B cell (primary cell): ENCODE results near the gene CD200. TPM values are rescaled to one million over a fixed set of nuclear protein-coding genes. Genes with fewer than 3 reads are reported as not detected.
"Not testable (repeated sequence)": the region's sequence is repeated elsewhere in the genome, so short reads cannot be mapped to it uniquely, and the experiment has no call there.

Experiments
- ATAC-seq: fragments of 200-7000 bp; cut with Tn5 transposase; one replicate; pipeline ENCODE4 v1.10.0; 2021; ENCODE audit warnings: low read depth, mild to moderate bottlenecking, moderate number of reproducible peaks, moderate library complexity
- CTCF ChIA-PET: fragments of 350-600 bp; sonication (Branson Sonifier 250); formaldehyde crosslinking; loops from one replicate; lab custom pipeline; 2021; ENCODE audit warnings: antibody characterized with exemption, inconsistent platforms; lab: Charles Lee
- POLR2A ChIA-PET: fragments of 350-600 bp; sonication (Branson Sonifier 250); formaldehyde crosslinking; loops from one replicate; lab custom pipeline; 2021; ENCODE audit warnings: antibody characterized with exemption; lab: Charles Lee
- DNase-seq: peaks from one replicate; pipeline ENCODE4 v3.0.0; 2013
- H2AFZ ChIP-seq: 2 replicates; pipeline ENCODE4 v1.6.1; 2012; ENCODE audit warnings: mild to moderate bottlenecking, low read depth, low read length; ENCODE audit not compliant: insufficient read depth, poor library complexity, severe bottlenecking
- H3K27ac ChIP-seq, 2 donors: 1 replicate in 1 of 2; 2 replicates in 1 of 2; pipeline ENCODE4 v1.5.1; 2012 to 2013; ENCODE audit warnings: low read length in 2 of 2, mild to moderate bottlenecking in 2 of 2, moderate library complexity in 1 of 2
- H3K27me3 ChIP-seq, 4 experiments: fragments of 200-600 bp in 1 of 4; sonication (generic) in 1 of 4; replicated peaks in 1 of 4; 1 replicate in 2 of 4; 2 replicates in 2 of 4; pipeline versions ENCODE4 v1.6.1 to v1.7.0; 2013 to 2016; ENCODE audit warnings: low read length in 3 of 4, mild to moderate bottlenecking in 2 of 4, mixed read lengths in 1 of 4, moderate library complexity in 1 of 4; ENCODE audit not compliant: insufficient read depth in 4 of 4, control insufficient read depth in 3 of 4; ENCODE audit errors: control extremely low read depth in 1 of 4
- H3K36me3 ChIP-seq, 2 experiments: replicated peaks in 1 of 2; 1 replicate in 1 of 2; 2 replicates in 1 of 2; pipeline versions ENCODE4 v1.6.1 to v1.7.1; 2013; ENCODE audit warnings: low read length in 1 of 2; ENCODE audit not compliant: insufficient read depth in 2 of 2, control insufficient read depth in 1 of 2; ENCODE audit errors: control extremely low read depth in 1 of 2, extremely low read depth in 1 of 2
- H3K4me1 ChIP-seq, 2 donors: fragments of 200-600 bp in 1 of 2; sonication (generic) in 1 of 2; 1 replicate in 1 of 2; 2 replicates in 1 of 2; pipeline versions ENCODE4 v1.5.1 to v1.6.1; 2013 to 2017; ENCODE audit warnings: low read length in 2 of 2; ENCODE audit not compliant: control insufficient read depth in 2 of 2, insufficient read depth in 2 of 2
- H3K4me2 ChIP-seq: replicated peaks from 2 replicates; pipeline ENCODE3; 2012; ENCODE audit warnings: mild to moderate bottlenecking, low read depth, low read length; ENCODE audit not compliant: poor library complexity, severe bottlenecking
- H3K4me3 ChIP-seq, 5 experiments: fragments of 200-600 bp in 1 of 5; sonication (generic) in 1 of 5; 1 replicate in 3 of 5; 2 replicates in 2 of 5; pipeline versions ENCODE4 v1.5.1 to v1.7.0; 2011 to 2016; ENCODE audit warnings: low read length in 4 of 5, mild to moderate bottlenecking in 4 of 5, low read depth in 2 of 5, control low read depth in 1 of 5, moderate library complexity in 1 of 5; ENCODE audit not compliant: insufficient read depth in 1 of 5; ENCODE audit errors: control extremely low read depth in 1 of 5, extremely low read depth in 1 of 5
- H3K79me2 ChIP-seq: fragments of 200-600 bp; sonication (generic); one replicate; pipeline ENCODE4 v1.6.0; 2016; ENCODE audit warnings: low read length; ENCODE audit not compliant: control insufficient read depth, insufficient read depth
- H3K9ac ChIP-seq: fragments of 200-600 bp; sonication (generic); 2 replicates; pipeline ENCODE4 v1.6.1; 2017; ENCODE audit warnings: mild to moderate bottlenecking, low read length, moderate library complexity
- H3K9me3 ChIP-seq, 3 donors: one replicate each; pipeline versions ENCODE4 v1.6.1 to v1.7.1; 2013; ENCODE audit warnings: low read length in 2 of 3; ENCODE audit not compliant: control insufficient read depth in 2 of 3, insufficient read depth in 1 of 3; ENCODE audit errors: control extremely low read depth in 1 of 3
- H4K20me1 ChIP-seq: 2 replicates; pipeline ENCODE4 v1.6.0; 2012; ENCODE audit warnings: mild to moderate bottlenecking, low read length; ENCODE audit not compliant: insufficient read depth, control insufficient read depth, poor library complexity, severe bottlenecking
- H3K27ac Mint-ChIP-seq: one replicate; pipeline ENCODE4 v1.8.0; 2021; ENCODE audit warnings: mixed read lengths
- H3K27me3 Mint-ChIP-seq: one replicate; pipeline ENCODE4 v1.8.0; 2021; ENCODE audit warnings: mixed read lengths
- H3K4me1 Mint-ChIP-seq: one replicate; pipeline ENCODE4 v1.8.0; 2021; ENCODE audit warnings: mixed read lengths
- H3K4me3 Mint-ChIP-seq: one replicate; pipeline ENCODE4 v1.8.0; 2021; ENCODE audit warnings: mixed read lengths
- H3K9me3 Mint-ChIP-seq: one replicate; pipeline ENCODE4 v1.8.0; 2022; ENCODE audit warnings: mixed read lengths; ENCODE audit not compliant: insufficient read depth
- EZH2 ChIP-seq: IDR thresholded peaks from 2 replicates; pipeline ENCODE4 v1.6.1; 2012; ENCODE audit warnings: borderline replicate concordance, low read depth, mild to moderate bottlenecking, moderate library complexity, low read length; ENCODE audit not compliant: insufficient read depth, poor library complexity, severe bottlenecking
- WGBS: methylation state at CpG from one replicate; pipeline ENCODE4 v1.1.5; 2013; ENCODE audit warnings: missing lambda C conversion rate; ENCODE audit not compliant: insufficient coverage; 5-methylcytosine and 5-hydroxymethylcytosine counted together
- intact Hi-C: fragments of 100-400 bp; cut with micrococcal nuclease; formaldehyde crosslinking; loops from one replicate; pipeline ENCODE4 v1.10.0; 2022
- polyA plus RNA-seq: library from polyadenylated mRNA; depleted of rRNA; stranded (reverse); fragments of >200 nt; gene quantifications from 2 replicates; pipeline ENCODE4 v1.2.3, GENCODE V29; 2012
- total RNA-seq, 2 donors: library from RNA; stranded (reverse); fragments of 120-200 nt in 1 of 2; gene quantifications; 1 replicate in 1 of 2; 2 replicates in 1 of 2; pipeline versions ENCODE4 v1.2.3 to v1.2.4, GENCODE V29; 2013 to 2022
- TF ChIP-seq, protein P1 (sequence below): fragments of 200-600 bp; IDR thresholded peaks from one replicate; pipeline ENCODE4 v1.8.0; 2022; ENCODE audit warnings: antibody characterized with exemption, mild to moderate bottlenecking

The CD200 gene
- total and polyA plus RNA-seq, 2 donors (not counting 1 experiment from before 2014, with no cell fraction given): 35.0 to 49.9 TPM

DNA sequence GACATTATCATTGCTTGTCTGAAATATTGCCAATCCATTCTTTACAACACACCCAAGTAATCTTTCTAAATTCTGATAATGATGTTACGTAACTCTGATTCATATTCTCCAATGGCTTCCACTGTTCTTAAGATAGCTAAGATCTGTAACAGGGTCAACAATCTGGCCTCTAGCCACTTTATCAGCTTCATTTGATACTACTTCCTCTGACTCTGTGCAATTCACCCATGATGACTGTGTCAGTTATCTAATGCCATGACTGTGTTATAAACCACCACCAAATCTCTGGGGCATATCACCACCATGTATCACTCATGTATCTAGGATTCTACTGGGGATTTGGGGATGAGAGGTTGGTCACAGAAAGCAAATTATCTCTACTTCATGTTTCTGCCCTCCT, 44.0 kb downstream of the CD200 start:
- H3K9me3 ChIP-seq: no peaks in the 10 kb centered on the region
- H2AFZ ChIP-seq: no peak overlapping the region
- ATAC-seq: no peak
- no peaks in the 10 kb centered on the region for H3K27me3 Mint-ChIP-seq
- H3K27ac Mint-ChIP-seq: no peak overlapping the region
- H3K4me3 ChIP-seq: no peak overlapping the region
- H3K27ac ChIP-seq: no peak overlapping the region
- peaks cover 42% of the 10 kb centered on the region for H3K4me1 Mint-ChIP-seq
- H3K4me3 Mint-ChIP-seq: no peak overlapping the region
- H3K79me2 ChIP-seq: no peaks in the 10 kb centered on the region
- no peaks in the 10 kb centered on the region for H4K20me1 ChIP-seq
- H3K9me3 Mint-ChIP-seq: no peaks in the 10 kb centered on the region
- no peaks in the 10 kb centered on the region for H3K36me3 ChIP-seq
- peaks cover 17 to 18% of the 10 kb centered on the region in 2 donors for H3K4me1 ChIP-seq
- no peak for DNase-seq
- POLR2A ChIA-PET: no interaction called here
- WGBS: no CpG with 5 or more reads among the region's 1 CpG
- H3K27me3 ChIP-seq: no peaks in the 10 kb centered on the region
- no peak overlapping the region for H3K4me2 ChIP-seq
- no peak overlapping the region for H3K9ac ChIP-seq
- no peak for TF ChIP-seq EZH2
- TF ChIP-seq, protein P1, sequence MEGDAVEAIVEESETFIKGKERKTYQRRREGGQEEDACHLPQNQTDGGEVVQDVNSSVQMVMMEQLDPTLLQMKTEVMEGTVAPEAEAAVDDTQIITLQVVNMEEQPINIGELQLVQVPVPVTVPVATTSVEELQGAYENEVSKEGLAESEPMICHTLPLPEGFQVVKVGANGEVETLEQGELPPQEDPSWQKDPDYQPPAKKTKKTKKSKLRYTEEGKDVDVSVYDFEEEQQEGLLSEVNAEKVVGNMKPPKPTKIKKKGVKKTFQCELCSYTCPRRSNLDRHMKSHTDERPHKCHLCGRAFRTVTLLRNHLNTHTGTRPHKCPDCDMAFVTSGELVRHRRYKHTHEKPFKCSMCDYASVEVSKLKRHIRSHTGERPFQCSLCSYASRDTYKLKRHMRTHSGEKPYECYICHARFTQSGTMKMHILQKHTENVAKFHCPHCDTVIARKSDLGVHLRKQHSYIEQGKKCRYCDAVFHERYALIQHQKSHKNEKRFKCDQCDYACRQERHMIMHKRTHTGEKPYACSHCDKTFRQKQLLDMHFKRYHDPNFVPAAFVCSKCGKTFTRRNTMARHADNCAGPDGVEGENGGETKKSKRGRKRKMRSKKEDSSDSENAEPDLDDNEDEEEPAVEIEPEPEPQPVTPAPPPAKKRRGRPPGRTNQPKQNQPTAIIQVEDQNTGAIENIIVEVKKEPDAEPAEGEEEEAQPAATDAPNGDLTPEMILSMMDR: no peak
- CTCF ChIA-PET: no interaction called here
- intact Hi-C loops: no loop called here

DNA sequence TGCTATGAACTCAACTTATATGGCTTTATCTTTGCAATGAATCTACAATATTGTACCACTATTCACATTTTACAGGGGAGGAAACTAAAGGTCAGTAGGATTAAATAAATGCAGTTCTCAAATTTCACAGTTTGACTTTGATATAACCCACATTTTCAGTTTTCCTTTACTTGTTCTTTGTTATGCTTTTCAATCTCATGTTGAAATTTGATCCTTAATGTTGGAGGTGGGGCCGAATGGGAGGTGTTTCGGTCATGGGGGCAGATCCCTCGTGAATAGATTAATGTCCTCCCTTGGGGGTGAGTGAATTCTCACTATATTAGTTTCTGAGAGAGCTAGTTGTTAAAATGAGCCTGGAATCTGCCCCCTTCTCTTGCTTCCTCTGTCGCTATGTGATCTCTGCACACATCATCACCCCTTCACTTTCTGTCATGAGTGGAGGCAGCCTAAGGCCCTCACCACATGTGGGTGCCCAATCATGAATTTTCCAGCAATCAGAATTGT, 44.7 kb downstream of the CD200 start:
- H4K20me1 ChIP-seq: no peaks in the 10 kb centered on the region
- Mint-ChIP-seq H3K27me3 (no peaks in the 10 kb centered on the region), H3K9me3 (peaks cover 2% of the 10 kb centered on the region), H3K4me3 (no peak overlapping the region), H3K4me1 (peaks cover 44% of the 10 kb centered on the region), H3K27ac (no peak overlapping the region)
- no peaks in the 10 kb centered on the region for H3K27me3 ChIP-seq
- TF ChIP-seq EZH2: no peak
- TF ChIP-seq, protein P1: no peak
- H3K27ac ChIP-seq: no peak overlapping the region
- H3K4me1 ChIP-seq: peaks cover 16 to 22% of the 10 kb centered on the region in 2 donors
- H3K4me2 ChIP-seq: no peak overlapping the region
- ChIA-PET POLR2A (no interaction called here), CTCF (no interaction called here)
- H2AFZ ChIP-seq: no peak overlapping the region
- DNase-seq: no peak
- H3K79me2 ChIP-seq: no peaks in the 10 kb centered on the region
- intact Hi-C loops: no loop called here
- no peak overlapping the region for H3K4me3 ChIP-seq
- no peaks in the 10 kb centered on the region for H3K36me3 ChIP-seq
- H3K9ac ChIP-seq: no peak overlapping the region
- ATAC-seq: no peak
- H3K9me3 ChIP-seq: no peaks in the 10 kb centered on the region
- 40% methylated on average over 1 of the region's 4 CpGs for WGBS

DNA sequence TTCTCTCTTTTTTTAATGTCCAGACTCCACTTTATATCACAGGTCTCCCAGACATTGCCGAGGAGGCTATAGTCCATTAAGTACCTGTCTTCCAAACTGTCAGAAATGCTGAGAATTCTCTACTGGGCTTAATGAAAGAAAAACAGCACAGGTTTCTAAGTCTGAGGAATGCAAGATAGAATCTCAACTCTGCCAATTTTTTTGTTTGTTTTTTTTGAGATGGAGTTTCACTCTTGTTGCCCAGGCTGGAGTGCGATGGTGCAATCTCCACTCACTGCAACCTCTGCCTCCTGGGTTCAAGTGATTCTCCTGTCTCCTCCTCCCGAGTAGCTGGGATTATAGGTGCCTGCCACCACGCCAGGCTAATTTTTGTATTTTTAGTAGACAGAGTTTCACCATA, 45.4 kb downstream of the CD200 start:
- H3K27me3 ChIP-seq, intact Hi-C loops, CTCF ChIA-PET, H3K36me3 ChIP-seq, H2AFZ ChIP-seq, H3K9me3 ChIP-seq, H3K79me2 ChIP-seq, H3K27ac Mint-ChIP-seq, POLR2A ChIA-PET, H3K27me3 Mint-ChIP-seq, DNase-seq, H3K27ac ChIP-seq, H3K4me3 Mint-ChIP-seq, H3K4me3 ChIP-seq, H3K9ac ChIP-seq, H3K4me2 ChIP-seq, H3K9me3 Mint-ChIP-seq, H4K20me1 ChIP-seq, ATAC-seq: not testable (repeated sequence)
- WGBS: 100% methylated on average over 1 of the region's 4 CpGs
- H3K4me1 ChIP-seq: peaks cover 17 to 23% of the 10 kb centered on the region in 2 donors
- H3K4me1 Mint-ChIP-seq: peaks cover 45% of the 10 kb centered on the region
